Measurements from ENCODE around the gene NFIX. TPM values are rescaled to one million over a fixed set of nuclear protein-coding genes. Genes with fewer than 3 reads are reported as not detected.

NFIX gene
- total RNA-seq, 4 donors from 2014 or later, result 31.9 to 128 (median 105) TPM

DNA sequence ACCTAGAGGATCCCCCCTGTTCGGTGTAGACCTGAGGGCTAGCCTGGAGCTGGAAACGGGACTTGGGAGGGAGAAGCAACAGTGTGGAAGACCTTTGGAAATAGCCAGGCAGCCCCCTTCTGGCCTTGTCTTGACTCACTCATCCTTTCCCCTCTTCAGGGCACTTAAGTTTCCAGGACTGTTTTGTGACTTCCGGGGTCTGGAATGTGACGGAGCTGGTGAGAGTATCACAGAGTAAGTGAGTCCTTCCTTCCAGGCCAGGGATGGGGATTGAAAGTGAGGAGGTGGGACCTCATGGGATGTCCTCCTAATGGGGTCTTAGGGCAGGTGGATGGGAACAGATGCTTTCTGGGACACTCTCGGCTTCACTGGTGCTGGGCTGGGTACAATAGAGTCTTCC is 78.0 kb downstream of the NFIX start:
- intact Hi-C loops (cut with DNase I; ENCODE audit: low total_unique reads), result no loop called here
- no peak overlapping the region for H3K4me3 ChIP-seq
- DNase-seq (no peak), ATAC-seq (no peak)
- H3K27ac ChIP-seq, result peak overlapping the region; percentile 92 to 100 (median 96)
- H3K4me1 ChIP-seq, result peaks cover 64 to 72% of the 10 kb centered on the region in 2 donors
- in situ Hi-C loops (cut with MboI; ENCODE audit: low sequenced_read_pairs in 4 of 4), result no loop called here
- no peaks in the 10 kb centered on the region for H3K27me3 ChIP-seq
- peaks cover 0 to 24% of the 10 kb centered on the region in 2 donors for H3K36me3 ChIP-seq
- no peaks in the 10 kb centered on the region for H3K9me3 ChIP-seq
- TF ChIP-seq POLR2A (IDR thresholded peaks at IDR 0.05), result no peak
- TF ChIP-seq, protein P1, sequence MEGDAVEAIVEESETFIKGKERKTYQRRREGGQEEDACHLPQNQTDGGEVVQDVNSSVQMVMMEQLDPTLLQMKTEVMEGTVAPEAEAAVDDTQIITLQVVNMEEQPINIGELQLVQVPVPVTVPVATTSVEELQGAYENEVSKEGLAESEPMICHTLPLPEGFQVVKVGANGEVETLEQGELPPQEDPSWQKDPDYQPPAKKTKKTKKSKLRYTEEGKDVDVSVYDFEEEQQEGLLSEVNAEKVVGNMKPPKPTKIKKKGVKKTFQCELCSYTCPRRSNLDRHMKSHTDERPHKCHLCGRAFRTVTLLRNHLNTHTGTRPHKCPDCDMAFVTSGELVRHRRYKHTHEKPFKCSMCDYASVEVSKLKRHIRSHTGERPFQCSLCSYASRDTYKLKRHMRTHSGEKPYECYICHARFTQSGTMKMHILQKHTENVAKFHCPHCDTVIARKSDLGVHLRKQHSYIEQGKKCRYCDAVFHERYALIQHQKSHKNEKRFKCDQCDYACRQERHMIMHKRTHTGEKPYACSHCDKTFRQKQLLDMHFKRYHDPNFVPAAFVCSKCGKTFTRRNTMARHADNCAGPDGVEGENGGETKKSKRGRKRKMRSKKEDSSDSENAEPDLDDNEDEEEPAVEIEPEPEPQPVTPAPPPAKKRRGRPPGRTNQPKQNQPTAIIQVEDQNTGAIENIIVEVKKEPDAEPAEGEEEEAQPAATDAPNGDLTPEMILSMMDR (IDR thresholded peaks at IDR 0.05 in 4 of 5, conservative IDR thresholded peaks at IDR 0.05 in 1 of 5), result no peak

DNA sequence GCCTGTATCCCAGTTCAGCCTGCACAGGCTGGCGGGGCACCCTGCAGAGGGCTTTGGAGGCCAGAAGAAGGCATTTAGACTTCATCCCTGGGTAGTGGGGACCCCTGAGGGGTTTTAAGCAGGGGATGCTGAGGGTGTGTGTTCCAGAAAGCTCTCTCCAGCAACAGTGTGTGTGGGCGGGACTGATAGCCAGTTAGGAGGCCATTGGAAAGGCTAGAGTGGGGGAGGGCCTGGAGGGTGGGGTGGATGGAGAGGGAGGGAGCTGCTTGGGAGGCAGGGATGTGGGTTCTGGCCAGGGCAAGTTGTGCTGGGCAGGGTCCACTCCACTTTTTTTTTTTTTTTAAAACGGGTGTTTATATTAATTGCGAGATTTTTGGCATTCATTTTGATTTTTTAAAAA is 79.1 kb downstream of the NFIX start:
- peak overlapping the region; percentile 92 to 100 (median 96) for H3K27ac ChIP-seq
- no peaks in the 10 kb centered on the region for H3K9me3 ChIP-seq
- DNase-seq (no peak), ATAC-seq (no peak)
- TF ChIP-seq, protein P1 (IDR thresholded peaks at IDR 0.05 in 4 of 5, conservative IDR thresholded peaks at IDR 0.05 in 1 of 5), result no peak
- TF ChIP-seq POLR2A (IDR thresholded peaks at IDR 0.05), result no peak
- H3K4me1 ChIP-seq, result peaks cover 64 to 72% of the 10 kb centered on the region in 2 donors
- intact Hi-C loops (cut with DNase I; ENCODE audit: low total_unique reads) (no loop called here), in situ Hi-C loops (cut with MboI; ENCODE audit: low sequenced_read_pairs in 4 of 4) (no loop called here)
- no peak overlapping the region for H3K4me3 ChIP-seq
- H3K36me3 ChIP-seq, result peaks cover 0 to 24% of the 10 kb centered on the region in 2 donors
- H3K27me3 ChIP-seq, result no peaks in the 10 kb centered on the region

DNA sequence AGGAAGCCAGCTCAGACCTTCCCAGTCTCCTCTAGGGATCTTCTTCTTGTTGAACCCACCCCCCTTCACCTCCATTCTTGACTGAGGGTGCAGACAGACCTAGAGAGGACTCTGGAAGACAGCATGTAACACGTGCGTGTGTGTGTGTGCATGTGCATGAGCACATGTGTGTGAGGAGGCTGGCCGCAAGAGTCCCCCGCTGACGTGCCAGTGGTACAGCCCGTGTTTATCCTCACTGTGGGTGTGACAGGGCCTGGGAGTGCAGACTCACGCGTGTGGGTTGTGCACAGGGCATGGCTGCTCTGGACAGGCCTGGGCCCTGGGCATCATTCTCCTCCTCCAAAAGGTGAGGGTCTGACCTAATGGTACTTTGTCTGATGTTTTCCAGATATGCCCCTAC is 81.0 kb downstream of the NFIX start:
- intact Hi-C loops (cut with DNase I; ENCODE audit: low total_unique reads), result no loop called here
- peaks cover 0 to 24% of the 10 kb centered on the region in 2 donors for H3K36me3 ChIP-seq

DNA sequence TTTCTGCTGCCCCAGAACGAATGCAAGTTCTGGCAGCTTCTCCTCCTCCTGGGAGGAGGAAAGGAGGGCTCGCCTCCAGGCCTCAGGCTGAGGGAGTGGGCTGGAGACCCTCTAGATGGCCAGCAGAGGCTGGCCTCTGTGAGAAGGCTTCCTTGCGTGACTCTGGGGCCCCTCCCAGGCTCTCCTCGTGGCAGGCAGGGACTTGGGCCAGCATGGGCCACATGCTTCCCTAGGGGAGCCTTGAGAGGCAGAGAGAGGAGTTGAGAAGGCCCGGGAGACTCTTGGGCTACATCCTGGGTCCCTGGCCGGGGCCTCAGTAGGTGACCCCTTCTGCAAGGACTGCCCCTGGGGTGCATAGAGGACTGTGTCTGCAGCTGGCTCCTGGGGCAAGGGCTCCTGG is 81.5 kb downstream of the NFIX start:
- intact Hi-C loops (cut with DNase I; ENCODE audit: low total_unique reads) (no loop called here), in situ Hi-C loops (cut with MboI; ENCODE audit: low sequenced_read_pairs in 4 of 4) (no loop called here)
- no peak overlapping the region for H3K4me3 ChIP-seq
- no peaks in the 10 kb centered on the region for H3K9me3 ChIP-seq
- ATAC-seq, result peak in 1 of 2 donors; percentile 16
- H3K4me1 ChIP-seq, result peaks cover 55 to 56% of the 10 kb centered on the region in 2 donors
- no peak for TF ChIP-seq POLR2A (IDR thresholded peaks at IDR 0.05)
- TF ChIP-seq, protein P1 (IDR thresholded peaks at IDR 0.05 in 4 of 5, conservative IDR thresholded peaks at IDR 0.05 in 1 of 5), result no peak
- H3K36me3 ChIP-seq, result peaks cover 0 to 27% of the 10 kb centered on the region in 2 donors
- H3K27ac ChIP-seq, result peak overlapping the region; percentile 73 to 100 (median 96)
- DNase-seq, result no peak
- no peaks in the 10 kb centered on the region for H3K27me3 ChIP-seq

More for the DNA sequence above, 81.0 kb downstream of the NFIX start:
- no peak for DNase-seq
- Histone ChIP-seq H3K9me3 (no peaks in the 10 kb centered on the region), H3K4me1 (peaks cover 55 to 57% of the 10 kb centered on the region in 2 donors), H3K4me3 (no peak overlapping the region), H3K27ac (peak overlapping the region; percentile 73 to 100 (median 96)), H3K27me3 (no peaks in the 10 kb centered on the region)
- TF ChIP-seq POLR2A (IDR thresholded peaks at IDR 0.05), result no peak
- TF ChIP-seq, protein P1 (IDR thresholded peaks at IDR 0.05 in 4 of 5, conservative IDR thresholded peaks at IDR 0.05 in 1 of 5), result no peak
- in situ Hi-C loops (cut with MboI; ENCODE audit: low sequenced_read_pairs in 4 of 4), result no loop called here
- ATAC-seq, result no peak

DNA sequence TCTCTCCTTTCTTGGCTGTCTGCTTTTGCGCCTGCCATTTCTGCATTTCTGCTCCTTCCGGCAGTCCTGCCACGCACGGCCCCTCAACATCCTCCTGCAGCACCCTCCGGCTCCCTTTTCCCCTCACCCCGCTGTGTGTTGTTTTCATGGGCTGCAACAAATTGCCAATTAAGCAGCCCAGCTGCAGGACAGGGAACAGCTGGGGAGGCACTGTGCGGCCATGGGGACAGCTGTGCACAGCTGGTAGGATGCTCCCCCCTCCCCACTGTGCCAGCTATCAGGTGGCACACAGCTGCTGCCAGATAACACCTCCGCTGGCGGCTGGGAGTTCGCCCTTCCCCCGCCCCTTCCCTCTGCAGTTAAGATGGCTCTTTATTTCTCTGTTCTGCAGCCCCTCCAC is 82.0 kb downstream of the NFIX start:
- in situ Hi-C loops (cut with MboI; ENCODE audit: low sequenced_read_pairs in 4 of 4), result no loop called here
- Histone ChIP-seq H3K27me3 (no peaks in the 10 kb centered on the region), H3K4me3 (no peak overlapping the region), H3K36me3 (peaks cover 0 to 28% of the 10 kb centered on the region in 2 donors), H3K4me1 (peaks cover 54 to 59% of the 10 kb centered on the region in 2 donors), H3K9me3 (no peaks in the 10 kb centered on the region), H3K27ac (peak overlapping the region; percentile 73 to 100 (median 96))
- TF ChIP-seq POLR2A (IDR thresholded peaks at IDR 0.05), result no peak
- TF ChIP-seq, protein P1 (IDR thresholded peaks at IDR 0.05 in 4 of 5, conservative IDR thresholded peaks at IDR 0.05 in 1 of 5), result no peak
- intact Hi-C loops (cut with DNase I; ENCODE audit: low total_unique reads), result no loop called here
- ATAC-seq (no peak), DNase-seq (no peak)

Data from gastrocnemius medialis (tissue), 4 donors.